Tibial nerve (tissue), 4 donors: ENCODE measurements around the gene KRT86. TPM values are rescaled to one million over a fixed set of nuclear protein-coding genes. Genes with fewer than 3 reads are reported as not detected.
"Not testable (repeated sequence)": the region's sequence is repeated elsewhere in the genome, so short reads cannot be mapped to it uniquely, and the experiment has no call there.

Source experiments
- DNase-seq, 2 donors: peaks; one replicate each; pipeline ENCODE4 v3.0.0-alpha.2; 2019; ENCODE audit warnings: low spot score in 2 of 2
- H3K27ac ChIP-seq, 4 donors: fragments of 200-600 bp; sonication (generic) in 3 of 4; one replicate each; pipeline ENCODE4 v1.5.1; 2017 to 2019; ENCODE audit warnings: mild to moderate bottlenecking in 1 of 4
- H3K27me3 ChIP-seq, 2 donors: fragments of 200-600 bp; sonication (generic) in 1 of 2; one replicate each; pipeline versions ENCODE4 v1.5.1 to v1.6.0; 2017 to 2019
- H3K36me3 ChIP-seq, 3 donors: fragments of 200-600 bp; sonication (generic); one replicate each; pipeline ENCODE4 v1.5.1; 2018 to 2019
- H3K4me1 ChIP-seq, 4 donors: fragments of 200-600 bp; sonication (generic) in 3 of 4; one replicate each; pipeline ENCODE4 v1.5.1; 2017 to 2019
- H3K4me3 ChIP-seq, 4 donors: fragments of 200-600 bp; sonication (generic) in 3 of 4; one replicate each; pipeline ENCODE4 v1.5.1; 2017 to 2019; ENCODE audit warnings: mild to moderate bottlenecking in 1 of 4, moderate library complexity in 1 of 4
- H3K9me3 ChIP-seq, 4 donors: fragments of 200-600 bp; sonication (generic) in 3 of 4; one replicate each; pipeline ENCODE4 v1.5.1; 2017 to 2019
- EP300 ChIP-seq, 2 donors: sonication (generic); formaldehyde crosslinking; IDR thresholded peaks; one replicate each; pipeline ENCODE4 v1.6.1; 2017; ENCODE audit warnings: antibody characterized with exemption in 2 of 2, mild to moderate bottlenecking in 1 of 2
- POLR2A ChIP-seq, 2 donors: fragments of 450-650 bp; IDR thresholded peaks; one replicate each; pipeline ENCODE4 v1.6.1; 2017; ENCODE audit warnings: antibody characterized with exemption in 2 of 2, mild to moderate bottlenecking in 2 of 2, moderate library complexity in 2 of 2
- WGBS, 2 donors: methylation state at CpG; one replicate each; pipeline ENCODE4 v1.1.5; 2018; 5-methylcytosine and 5-hydroxymethylcytosine counted together
- total RNA-seq, 4 donors: library from RNA; depleted of rRNA; stranded (reverse); fragments of >200 nt; gene quantifications; one replicate each; pipeline ENCODE4 v1.1.0, GENCODE V29; 2016
- TF ChIP-seq, protein P1 (sequence below), 5 experiments: fragments of 200-600 bp in 3 of 5; fragments of 450-650 bp in 2 of 5; sonication (generic) in 3 of 5; IDR thresholded peaks; one replicate each; pipeline ENCODE4 v1.5.1; 2016 to 2019; ENCODE audit warnings: antibody characterized with exemption in 5 of 5, mild to moderate bottlenecking in 3 of 5, moderate library complexity in 2 of 5

The KRT86 gene
- total RNA-seq, 4 donors from 2014 or later, result not detected

DNA sequence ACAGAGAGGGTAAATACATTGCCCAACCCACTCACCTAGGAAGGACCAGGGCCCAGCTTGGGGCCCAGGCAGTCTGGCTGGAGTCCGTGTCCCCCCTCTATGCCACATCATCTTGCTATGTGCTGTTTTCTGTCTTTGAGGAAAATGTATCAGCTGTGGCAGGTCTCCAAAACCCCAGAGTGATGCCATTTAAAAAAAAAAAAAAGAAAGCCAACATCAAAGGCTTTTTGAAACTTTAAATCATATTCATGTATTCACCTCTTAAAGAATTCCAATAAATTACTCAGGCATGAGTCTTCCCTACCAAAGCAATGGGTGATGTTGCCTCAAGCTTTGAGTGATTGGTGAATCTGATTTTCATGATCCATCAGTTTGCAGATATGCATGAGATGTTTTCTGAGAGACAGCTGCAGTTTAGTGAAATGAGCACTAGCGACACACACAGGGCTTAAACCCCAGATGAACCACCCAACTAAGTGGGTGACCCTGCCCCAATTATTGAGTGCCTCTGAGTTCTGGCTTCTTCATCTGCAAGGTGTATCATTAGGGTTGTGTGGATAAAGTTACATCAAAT is 10.8 kb downstream of the KRT86 start:
- 95 to 96% methylated on average over 2 of the region's 2 CpGs for WGBS, 2 donors
- no peak for TF ChIP-seq POLR2A (IDR thresholded peaks at IDR 0.05)
- TF ChIP-seq, protein P1, sequence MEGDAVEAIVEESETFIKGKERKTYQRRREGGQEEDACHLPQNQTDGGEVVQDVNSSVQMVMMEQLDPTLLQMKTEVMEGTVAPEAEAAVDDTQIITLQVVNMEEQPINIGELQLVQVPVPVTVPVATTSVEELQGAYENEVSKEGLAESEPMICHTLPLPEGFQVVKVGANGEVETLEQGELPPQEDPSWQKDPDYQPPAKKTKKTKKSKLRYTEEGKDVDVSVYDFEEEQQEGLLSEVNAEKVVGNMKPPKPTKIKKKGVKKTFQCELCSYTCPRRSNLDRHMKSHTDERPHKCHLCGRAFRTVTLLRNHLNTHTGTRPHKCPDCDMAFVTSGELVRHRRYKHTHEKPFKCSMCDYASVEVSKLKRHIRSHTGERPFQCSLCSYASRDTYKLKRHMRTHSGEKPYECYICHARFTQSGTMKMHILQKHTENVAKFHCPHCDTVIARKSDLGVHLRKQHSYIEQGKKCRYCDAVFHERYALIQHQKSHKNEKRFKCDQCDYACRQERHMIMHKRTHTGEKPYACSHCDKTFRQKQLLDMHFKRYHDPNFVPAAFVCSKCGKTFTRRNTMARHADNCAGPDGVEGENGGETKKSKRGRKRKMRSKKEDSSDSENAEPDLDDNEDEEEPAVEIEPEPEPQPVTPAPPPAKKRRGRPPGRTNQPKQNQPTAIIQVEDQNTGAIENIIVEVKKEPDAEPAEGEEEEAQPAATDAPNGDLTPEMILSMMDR (IDR thresholded peaks at IDR 0.05), result no peak
- TF ChIP-seq EP300 (IDR thresholded peaks at IDR 0.05), result no peak
- Histone ChIP-seq H3K27ac (no peak overlapping the region), H3K4me1 (peaks cover 0 to 15% (median 10%) of the 10 kb centered on the region in 4 donors), H3K36me3 (no peaks in the 10 kb centered on the region), H3K9me3 (no peaks in the 10 kb centered on the region), H3K27me3 (no peaks in the 10 kb centered on the region), H3K4me3 (no peak overlapping the region)
- no peak for DNase-seq

DNA sequence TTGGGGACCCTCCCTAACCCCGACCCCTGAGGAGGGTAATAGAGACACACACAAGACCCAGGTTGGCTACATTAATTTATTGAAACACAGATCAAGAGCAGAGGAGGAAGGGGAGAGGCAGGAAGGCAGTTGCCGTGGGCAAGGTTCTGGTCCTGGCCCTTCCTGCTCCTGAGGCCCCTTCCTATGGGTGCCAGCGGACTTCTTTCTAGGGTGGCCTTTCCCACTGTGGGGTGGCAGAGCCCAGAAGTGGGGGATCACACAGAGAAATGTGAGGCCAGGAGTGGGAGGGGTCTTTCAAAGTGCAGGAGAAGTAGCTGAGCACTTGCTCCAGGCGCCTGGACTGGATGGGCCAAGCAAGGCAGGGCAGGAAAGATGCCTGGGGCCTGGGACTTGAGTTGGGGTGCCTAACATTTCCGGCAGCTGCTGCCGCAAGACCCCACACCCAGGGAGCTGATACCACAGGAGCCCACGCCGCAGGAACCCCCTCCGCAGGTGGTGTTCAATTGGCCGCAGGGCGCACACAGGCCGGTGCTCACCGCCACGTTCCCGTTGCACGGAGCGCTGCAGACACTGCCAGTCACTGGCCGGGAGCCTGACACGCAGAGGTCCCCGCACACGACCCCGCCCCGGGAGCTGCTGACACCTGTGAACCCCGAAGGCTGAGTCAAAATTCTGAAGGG is 11.5 kb downstream of the KRT86 start:
- Histone ChIP-seq H3K36me3 (no peaks in the 10 kb centered on the region), H3K9me3 (no peaks in the 10 kb centered on the region), H3K27me3 (no peaks in the 10 kb centered on the region), H3K4me1 (peaks cover 0 to 7% (median 3%) of the 10 kb centered on the region in 4 donors), H3K4me3 (no peak overlapping the region), H3K27ac (no peak overlapping the region)
- TF ChIP-seq POLR2A (IDR thresholded peaks at IDR 0.05), result no peak
- TF ChIP-seq, protein P1 (IDR thresholded peaks at IDR 0.05), result no peak
- no peak for TF ChIP-seq EP300 (IDR thresholded peaks at IDR 0.05)
- WGBS, 2 donors, result 89 to 91% methylated on average over 20 to 24 of the region's 24 CpGs
- no peak for DNase-seq

DNA sequence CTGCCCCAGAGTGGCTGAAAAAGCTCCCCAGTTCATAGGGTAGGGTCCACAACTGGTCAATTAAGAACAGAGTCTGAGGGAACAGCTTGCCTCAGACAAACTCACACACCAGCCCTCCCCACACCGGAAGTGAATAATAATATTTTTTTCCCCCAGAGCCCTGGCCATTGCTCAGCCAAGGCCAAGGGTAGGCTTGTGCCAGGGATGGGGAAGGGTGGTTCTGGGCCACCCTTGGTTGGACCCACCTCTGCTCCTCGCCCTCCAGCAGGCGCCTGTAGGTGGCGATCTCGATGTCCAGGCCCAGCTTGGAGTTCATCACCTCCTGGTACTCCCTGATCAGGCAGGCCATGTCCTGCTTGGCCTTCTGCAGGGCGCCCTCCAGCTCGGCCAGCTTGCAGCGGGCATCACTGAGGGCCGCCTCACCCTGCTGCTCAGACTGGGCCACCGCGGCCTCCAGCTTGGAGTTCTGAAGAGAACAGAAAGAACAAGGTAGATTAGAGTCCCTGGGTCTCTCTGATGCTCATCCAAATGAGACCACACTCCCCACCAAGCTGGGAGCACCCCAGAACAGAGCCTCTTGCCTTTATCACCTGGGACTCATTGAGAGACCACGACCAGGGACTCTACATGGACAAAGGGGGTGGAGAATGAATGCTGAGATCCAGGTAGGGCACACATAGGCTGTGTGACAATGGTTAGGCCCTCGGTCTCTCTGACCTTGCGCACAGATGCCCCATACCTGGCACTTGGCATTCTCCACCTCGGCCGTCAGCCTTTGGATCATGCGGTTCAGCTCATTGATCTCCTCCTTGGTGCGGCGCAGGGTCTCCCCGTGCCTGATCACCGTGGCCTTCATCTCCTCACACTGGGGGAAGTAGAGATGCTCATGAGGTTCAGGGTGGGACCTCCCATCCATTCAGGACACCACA is 12.7 kb downstream of the KRT86 start:
- H3K36me3 ChIP-seq, H3K27me3 ChIP-seq, H3K27ac ChIP-seq, DNase-seq, H3K4me3 ChIP-seq, H3K4me1 ChIP-seq, H3K9me3 ChIP-seq: not testable (repeated sequence)
- WGBS, 2 donors, result 86 to 95% methylated on average over 19 to 20 of the region's 21 CpGs

DNA sequence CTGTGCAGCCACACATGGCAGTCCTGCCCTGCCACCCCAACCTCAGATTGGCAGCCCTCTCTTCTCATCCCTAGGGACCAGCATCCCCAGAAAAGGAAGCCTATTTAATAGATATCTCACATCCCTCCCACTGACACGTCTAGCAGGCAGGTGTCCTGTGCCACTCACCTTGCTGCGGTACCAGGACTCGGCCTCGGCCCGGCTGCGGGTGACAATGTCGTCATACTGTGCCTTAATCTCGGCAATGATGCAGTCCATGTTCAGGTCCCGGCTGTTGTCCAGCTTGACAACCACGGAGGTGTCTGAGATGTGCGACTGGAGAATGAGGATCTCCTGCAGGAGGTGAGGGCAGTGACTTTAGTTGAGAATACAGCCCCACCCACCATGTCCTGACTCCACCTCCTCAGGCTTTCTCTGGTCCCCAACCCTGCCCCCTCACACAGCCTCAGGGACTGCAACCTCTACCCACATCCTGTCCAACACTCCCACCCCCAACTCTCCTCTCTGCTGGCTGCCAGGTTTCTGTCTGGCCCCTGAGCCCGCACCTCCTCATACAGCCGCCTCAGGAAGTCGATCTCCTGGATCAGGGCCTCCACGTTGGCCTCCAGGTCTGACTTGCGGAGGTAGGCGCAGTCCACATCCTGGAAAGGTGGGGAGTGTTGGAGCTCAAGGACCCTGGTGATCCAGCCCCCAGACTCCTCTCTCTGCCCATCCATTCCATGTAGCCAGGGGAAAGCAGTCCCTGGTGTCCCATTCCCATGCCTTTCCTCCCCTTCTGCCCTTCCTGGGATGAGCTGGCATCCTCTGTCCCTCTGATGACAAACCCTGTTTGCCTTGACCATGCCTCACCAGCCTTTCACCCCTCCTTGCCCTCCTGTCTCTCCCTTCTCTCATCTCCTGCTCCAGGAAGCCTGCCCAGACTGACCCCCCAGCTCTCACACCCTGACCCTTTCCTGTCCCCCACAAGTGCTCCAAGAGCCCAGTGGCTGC is 13.7 kb downstream of the KRT86 start:
- WGBS, 2 donors, result 84 to 88% methylated on average over 14 to 17 of the region's 17 CpGs

DNA sequence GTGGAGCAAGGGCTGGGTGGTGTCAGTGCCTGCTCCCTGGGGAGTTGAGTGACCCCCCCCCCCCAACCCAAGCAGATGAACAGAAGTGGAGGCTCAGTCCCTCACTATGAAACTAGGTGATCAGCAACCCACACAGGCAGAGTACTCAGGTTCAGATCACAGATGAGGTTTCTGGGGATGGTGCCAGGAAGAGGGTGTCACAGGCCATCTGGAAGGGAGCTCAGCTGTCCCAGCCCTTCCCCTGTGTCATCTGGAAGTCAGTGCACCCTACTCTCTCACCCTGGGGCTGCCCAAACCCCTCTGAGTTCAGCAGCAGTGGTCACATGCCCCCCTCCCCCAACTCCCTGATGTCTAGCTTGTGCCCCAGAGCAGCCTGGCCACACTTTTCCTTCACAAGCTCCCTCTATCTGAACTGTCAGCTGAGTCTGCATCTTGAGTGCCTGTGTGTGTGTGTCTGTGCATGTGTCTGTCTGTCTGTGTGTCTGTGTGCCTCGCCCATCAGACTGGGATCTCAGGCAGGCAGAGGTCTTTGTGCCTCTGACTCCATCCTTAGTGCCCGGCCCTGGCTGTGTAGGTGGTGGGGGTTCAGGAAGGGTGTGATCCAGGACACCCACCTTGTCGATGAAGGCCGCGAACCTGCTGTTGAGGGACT is 16.2 kb downstream of the KRT86 start:
- H3K4me1 ChIP-seq, H3K4me3 ChIP-seq, H3K36me3 ChIP-seq, H3K27ac ChIP-seq, DNase-seq, H3K9me3 ChIP-seq: not testable (repeated sequence)
- no CpG with 5 or more reads among the region's 5 CpGs for WGBS, 2 donors
- H3K27me3 ChIP-seq, result peaks cover 0 to 30% of the 10 kb centered on the region in 2 donors

More for the DNA sequence above, 13.7 kb downstream of the KRT86 start:
- H3K27me3 ChIP-seq, result peaks cover 0 to 19% of the 10 kb centered on the region in 2 donors
- not testable (repeated sequence) for H3K36me3 ChIP-seq, H3K4me3 ChIP-seq, DNase-seq, H3K4me1 ChIP-seq, H3K27ac ChIP-seq, H3K9me3 ChIP-seq
